Astrocyte (in vitro differentiated cells and primary cell): ENCODE measurements around the gene TBX21. TPM values are rescaled to one million over a fixed set of nuclear protein-coding genes. Genes with fewer than 3 reads are reported as not detected.
A peak's percentile ranks its signal among the peaks of the same experiment; 100 is the strongest.

ENCODE experiments used
- DNase-seq: peaks from one replicate; pipeline ENCODE4 v3.0.0-alpha.2; 2010; ENCODE audit warnings: low read depth
- FAIRE-seq: peaks from 2 replicates; lab custom pipeline; 2011; peaks lifted over from hg19 to GRCh38; lab: Jason Lieb, UNC
- H2AFZ ChIP-seq: 2 replicates; pipeline ENCODE4 v1.6.0; 2012; ENCODE audit warnings: low read depth, low read length, inconsistent platforms
- H3K27ac ChIP-seq: 2 replicates; pipeline ENCODE4 v1.5.1; 2011; ENCODE audit warnings: low read depth, low read length, inconsistent platforms
- H3K27me3 ChIP-seq: 2 replicates; pipeline ENCODE4 v1.6.0; 2011; ENCODE audit warnings: low read length, inconsistent platforms; ENCODE audit not compliant: insufficient read depth
- H3K36me3 ChIP-seq: 2 replicates; pipeline ENCODE4 v1.5.1; 2011; ENCODE audit warnings: low read length, inconsistent platforms; ENCODE audit not compliant: insufficient read depth
- H3K4me1 ChIP-seq: 2 replicates; pipeline ENCODE4 v1.5.1; 2011; ENCODE audit warnings: low read length, inconsistent platforms; ENCODE audit not compliant: insufficient read depth
- H3K4me2 ChIP-seq: 2 replicates; pipeline ENCODE4 v1.6.0; 2012; ENCODE audit warnings: low read length, inconsistent platforms
- H3K4me3 ChIP-seq: 2 replicates; pipeline ENCODE4 v1.5.1; 2011; ENCODE audit warnings: low read depth, mild to moderate bottlenecking, low read length, inconsistent platforms; ENCODE audit not compliant: insufficient read depth
- H3K79me2 ChIP-seq: 2 replicates; pipeline ENCODE4 v1.6.0; 2012; ENCODE audit warnings: mild to moderate bottlenecking, low read length, inconsistent platforms; ENCODE audit not compliant: insufficient read depth
- H3K9ac ChIP-seq: 2 replicates; pipeline ENCODE4 v1.6.0; 2012; ENCODE audit warnings: mild to moderate bottlenecking, low read length, inconsistent platforms
- H3K9me3 ChIP-seq: 2 replicates; pipeline ENCODE4 v1.5.1; 2012; ENCODE audit warnings: low read depth, mild to moderate bottlenecking, low read length, inconsistent platforms; ENCODE audit not compliant: insufficient read depth
- H4K20me1 ChIP-seq: 2 replicates; pipeline ENCODE4 v1.6.0; 2012; ENCODE audit warnings: low read length, inconsistent platforms; ENCODE audit not compliant: insufficient read depth
- H3K27ac Mint-ChIP-seq: one replicate; pipeline ENCODE4 v1.8.0; 2021; ENCODE audit warnings: mild to moderate bottlenecking, mixed read lengths; ENCODE audit not compliant: unreplicated experiment
- H3K27me3 Mint-ChIP-seq: one replicate; pipeline ENCODE4 v1.8.0; 2021; ENCODE audit warnings: low read depth, mixed read lengths; ENCODE audit not compliant: unreplicated experiment
- H3K36me3 Mint-ChIP-seq: one replicate; pipeline ENCODE4 v1.8.0; 2021; ENCODE audit warnings: low read depth, mixed read lengths; ENCODE audit not compliant: unreplicated experiment
- H3K4me1 Mint-ChIP-seq: one replicate; pipeline ENCODE4 v1.8.0; 2021; ENCODE audit warnings: low read depth, mixed read lengths; ENCODE audit not compliant: unreplicated experiment
- H3K4me3 Mint-ChIP-seq: one replicate; pipeline ENCODE4 v1.8.0; 2021; ENCODE audit warnings: mild to moderate bottlenecking, moderate library complexity, mixed read lengths; ENCODE audit not compliant: unreplicated experiment
- H3K9me3 Mint-ChIP-seq: one replicate; pipeline ENCODE4 v1.8.0; 2021; ENCODE audit warnings: mild to moderate bottlenecking, mixed read lengths; ENCODE audit not compliant: unreplicated experiment
- CTCF ChIP-seq: IDR thresholded peaks from 2 replicates; pipeline ENCODE4 v1.5.1; 2011; ENCODE audit warnings: low read depth, mild to moderate bottlenecking, inconsistent platforms, low read length, moderate library complexity; ENCODE audit not compliant: insufficient read depth
- EZH2 ChIP-seq: IDR thresholded peaks from 2 replicates; pipeline ENCODE4 v1.6.1; 2012; ENCODE audit warnings: mild to moderate bottlenecking, low read length, inconsistent platforms; ENCODE audit not compliant: insufficient read depth
- total RNA-seq: library from RNA; stranded (reverse); gene quantifications from 2 replicates; pipeline ENCODE4 v1.2.1, GENCODE V29; 2021

Gene TBX21
- total RNA-seq, 1 donor from 2014 or later, result not detected

GRCh38 chr17:47717261-47717697 is 15.8 kb upstream of the TBX21 start:
- no peak overlapping the region for H3K9ac ChIP-seq
- H3K27me3 Mint-ChIP-seq, result peaks cover 72% of the 10 kb centered on the region
- no peak for FAIRE-seq
- peaks cover 87% of the 10 kb centered on the region for H3K27me3 ChIP-seq
- no peak overlapping the region for H3K4me3 ChIP-seq
- H3K4me1 ChIP-seq, result peaks cover 40% of the 10 kb centered on the region
- peaks cover 9% of the 10 kb centered on the region for H3K36me3 Mint-ChIP-seq
- H3K4me2 ChIP-seq, result no peak overlapping the region
- no peaks in the 10 kb centered on the region for H3K36me3 ChIP-seq
- H3K27ac ChIP-seq, result no peak overlapping the region
- no peaks in the 10 kb centered on the region for H3K9me3 ChIP-seq
- TF ChIP-seq EZH2 (no peak), CTCF (peak; percentile 19)
- no peaks in the 10 kb centered on the region for H3K79me2 ChIP-seq
- peaks cover 29% of the 10 kb centered on the region for H3K4me1 Mint-ChIP-seq
- H3K9me3 Mint-ChIP-seq, result no peaks in the 10 kb centered on the region
- H4K20me1 ChIP-seq, result peaks cover 43% of the 10 kb centered on the region
- no peak overlapping the region for H3K27ac Mint-ChIP-seq
- DNase-seq, result no peak
- no peak overlapping the region for H2AFZ ChIP-seq
- no peak overlapping the region for H3K4me3 Mint-ChIP-seq

- Histone ChIP-seq H4K20me1 (peaks cover 43% of the 10 kb centered on the region), H3K36me3 (no peaks in the 10 kb centered on the region), H3K4me2 (peak overlapping the region; percentile 4), H3K4me1 (peaks cover 40% of the 10 kb centered on the region), H3K4me3 (no peak overlapping the region), H2AFZ (no peak overlapping the region), H3K79me2 (no peaks in the 10 kb centered on the region), H3K9ac (no peak overlapping the region), H3K9me3 (no peaks in the 10 kb centered on the region), H3K27me3 (peaks cover 86% of the 10 kb centered on the region), H3K27ac (no peak overlapping the region)
- peaks cover 69% of the 10 kb centered on the region for H3K27me3 Mint-ChIP-seq
- H3K4me1 Mint-ChIP-seq, result peaks cover 29% of the 10 kb centered on the region
- peak; percentile 25 for DNase-seq
- H3K9me3 Mint-ChIP-seq, result no peaks in the 10 kb centered on the region
- H3K27ac Mint-ChIP-seq, result peak overlapping the region; percentile 81
- H3K4me3 Mint-ChIP-seq, result no peak overlapping the region
- TF ChIP-seq CTCF, result no peak
- peak; percentile 24 for TF ChIP-seq EZH2
- no peak for FAIRE-seq
- H3K36me3 Mint-ChIP-seq, result peaks cover 4% of the 10 kb centered on the region
Observed at GRCh38 chr17:47717979-47718621, 14.9 kb upstream of the TBX21 start.
